HG03575 (cell line): ENCODE results near the gene FBLL1.
"Not testable (repeated sequence)": the region's sequence is repeated elsewhere in the genome, so short reads cannot be mapped to it uniquely, and the experiment has no call there.

Experiments used
- ATAC-seq: cut with Tn5 transposase; IDR thresholded peaks from one replicate; pipeline ENCODE4 v1.9.1; 2021; ENCODE audit not compliant: unreplicated experiment, insufficient number of reproducible peaks, low FRiP score; ENCODE audit errors: extremely low read depth

Gene FBLL1

DNA sequence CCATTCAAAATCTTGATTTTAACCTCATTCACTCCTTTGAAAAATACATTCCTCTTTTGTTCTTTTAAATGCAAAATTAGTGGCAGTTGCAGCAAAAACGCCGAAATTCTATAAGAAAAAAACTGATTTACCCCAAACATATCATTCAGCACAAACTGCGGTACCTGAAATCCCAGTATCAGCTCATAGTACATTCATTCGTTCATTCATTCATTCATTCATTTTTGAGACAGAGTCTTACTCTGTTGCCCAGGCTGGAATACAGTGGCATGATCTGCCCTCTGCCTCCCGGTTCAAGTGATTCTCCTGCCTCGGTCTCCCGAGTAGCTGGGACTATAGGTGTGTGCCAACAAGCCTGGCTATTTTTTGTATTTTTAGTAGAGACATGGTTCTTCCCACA is 20.4 kb downstream of the FBLL1 start:
- ATAC-seq: no peak

DNA sequence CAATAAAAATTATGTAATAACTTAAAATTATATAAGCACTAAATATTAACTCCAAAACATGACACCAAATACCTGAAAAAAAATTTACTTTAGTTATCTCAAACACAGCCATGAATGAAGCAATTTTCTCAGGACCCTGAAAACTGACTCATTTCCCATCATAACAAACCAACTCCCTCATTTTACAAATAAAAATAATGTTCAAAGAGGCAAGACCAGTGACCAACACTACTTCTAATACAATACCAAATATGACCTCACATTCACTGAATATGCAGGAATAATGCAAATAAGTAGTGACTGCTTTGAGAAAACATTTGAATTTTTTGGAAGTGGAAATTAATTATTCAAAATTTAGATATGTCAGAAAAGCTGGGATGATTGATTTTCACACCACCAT is 21.6 kb downstream of the FBLL1 start:
- no peak for ATAC-seq

DNA sequence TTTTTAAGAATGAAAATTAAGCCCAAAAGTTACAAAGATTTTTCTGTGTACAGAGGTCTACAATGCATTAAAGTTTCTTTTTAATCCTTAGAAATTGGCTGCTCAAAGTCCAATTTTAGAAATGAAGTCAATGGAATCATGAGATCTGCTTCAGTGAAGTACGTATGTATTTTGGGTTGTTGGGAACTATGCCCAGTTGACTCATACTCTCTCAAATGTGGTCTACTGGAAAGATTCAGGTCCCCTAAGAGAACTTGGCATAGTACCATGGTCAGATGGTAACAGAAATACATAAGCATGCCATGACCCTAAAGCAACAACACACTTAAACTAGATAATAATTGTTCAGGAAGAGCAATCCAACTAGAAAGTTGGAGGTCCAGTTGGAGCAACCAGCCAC is 23.0 kb downstream of the FBLL1 start:
- no peak for ATAC-seq

DNA sequence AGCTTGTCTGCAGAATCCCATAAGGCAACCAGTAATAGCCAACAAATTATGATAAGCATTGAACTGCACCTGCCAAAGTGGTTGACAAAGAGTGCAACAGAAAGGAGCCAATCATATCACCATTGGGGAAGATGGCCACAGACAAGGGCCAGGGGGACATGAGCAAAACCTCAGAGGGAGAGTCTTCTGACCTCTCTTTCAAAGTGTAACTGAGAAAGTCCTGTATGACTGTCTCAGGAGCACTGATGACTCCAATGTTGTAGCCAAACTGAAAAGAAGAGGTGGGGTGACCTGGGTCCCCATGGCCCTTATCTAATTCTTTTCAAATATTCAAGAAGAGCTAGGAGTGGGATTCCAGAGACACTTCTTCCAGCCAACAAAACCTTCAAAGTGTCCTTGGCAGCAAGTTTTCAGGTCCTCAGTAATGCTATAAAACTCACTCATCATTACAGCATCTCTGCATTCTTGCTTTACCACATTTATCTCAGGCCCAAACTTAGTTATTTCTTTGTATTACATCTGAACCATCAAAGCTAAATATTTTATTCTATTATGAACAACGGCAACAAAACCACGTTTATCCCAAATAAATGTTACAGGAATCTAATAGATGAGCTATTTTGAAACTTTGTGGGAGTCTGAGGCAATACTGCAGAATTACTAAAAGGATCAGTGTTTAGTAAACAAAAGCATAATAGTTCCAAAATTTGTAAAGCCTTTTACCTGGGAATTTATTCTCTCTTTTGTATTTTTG is 24.4 kb downstream of the FBLL1 start:
- ATAC-seq: no peak

DNA sequence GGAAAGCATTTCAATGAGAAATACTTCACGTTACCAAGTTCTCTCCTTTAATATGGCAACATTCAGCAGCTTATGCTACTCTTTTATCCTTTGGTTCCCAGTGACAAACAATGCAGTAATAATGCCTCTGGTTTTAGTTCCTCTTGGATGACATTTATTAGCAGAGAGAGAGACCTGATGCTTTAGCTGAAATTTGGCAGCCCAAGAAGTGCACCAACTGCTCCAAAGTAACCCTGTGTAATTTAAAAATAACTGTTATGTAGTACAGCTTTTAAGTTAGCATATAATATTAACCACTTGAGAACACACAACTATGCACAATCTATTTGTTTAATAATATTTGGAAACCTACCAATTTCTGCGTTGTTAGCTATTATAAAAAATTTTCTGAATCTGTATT is 28.3 kb downstream of the FBLL1 start:
- ATAC-seq: no peak

DNA sequence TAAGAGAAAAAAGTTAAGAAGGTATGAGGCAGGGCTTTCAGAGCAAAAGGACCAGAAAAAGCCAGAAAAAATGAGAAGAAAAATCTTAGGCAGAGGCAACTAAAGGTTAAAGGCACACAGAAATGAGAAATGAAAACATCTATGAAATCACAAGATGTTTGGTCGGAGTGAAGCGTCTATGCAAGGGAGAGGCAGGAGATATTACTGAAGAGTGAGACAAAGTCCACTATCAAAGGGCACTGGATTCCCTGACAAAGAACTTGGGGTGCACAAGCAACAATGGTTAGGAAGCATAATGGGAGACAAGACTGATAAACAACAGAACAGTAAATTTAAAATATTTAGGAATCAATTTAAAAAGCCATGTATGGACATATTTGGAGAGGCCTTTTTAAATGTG is 33.2 kb downstream of the FBLL1 start:
- no peak for ATAC-seq

DNA sequence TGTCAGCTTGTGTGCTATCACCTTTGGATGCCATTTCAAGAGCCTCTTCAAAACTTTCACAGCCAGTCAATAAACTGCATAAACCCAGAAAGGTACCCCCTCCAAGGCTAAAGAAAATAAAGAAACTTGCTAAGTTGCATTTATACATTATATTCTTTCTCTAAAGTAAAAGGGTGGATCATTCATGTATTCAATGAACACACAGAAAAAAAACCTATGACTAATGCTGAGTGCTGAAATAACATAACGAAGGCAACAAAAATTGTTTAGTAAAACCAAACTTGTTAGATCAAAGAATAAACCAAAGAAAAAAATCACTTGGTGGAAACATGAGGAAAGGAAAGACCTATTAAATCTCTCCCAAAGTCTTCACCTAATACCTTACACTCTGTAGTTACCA is 34.9 kb downstream of the FBLL1 start:
- ATAC-seq: no peak

DNA sequence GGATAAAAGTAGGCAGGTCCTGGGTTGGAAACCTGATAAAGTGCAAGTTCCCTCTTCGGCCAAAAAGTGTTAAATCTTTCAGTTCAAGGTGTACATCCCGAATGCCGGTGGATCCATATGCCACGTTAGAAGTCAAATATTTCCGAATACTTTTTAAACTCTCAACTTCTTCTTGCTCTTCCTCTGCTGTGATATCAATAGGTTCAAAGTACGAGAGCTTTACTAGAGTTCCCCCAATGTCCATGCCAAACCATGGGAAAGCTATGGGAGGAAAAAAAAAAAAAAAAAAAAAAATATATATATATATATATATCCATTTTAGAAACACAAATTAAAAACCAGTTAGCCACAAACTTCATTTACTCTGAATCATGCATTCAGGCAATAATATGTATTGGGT is 39.6 kb downstream of the FBLL1 start:
- no peak for ATAC-seq

DNA sequence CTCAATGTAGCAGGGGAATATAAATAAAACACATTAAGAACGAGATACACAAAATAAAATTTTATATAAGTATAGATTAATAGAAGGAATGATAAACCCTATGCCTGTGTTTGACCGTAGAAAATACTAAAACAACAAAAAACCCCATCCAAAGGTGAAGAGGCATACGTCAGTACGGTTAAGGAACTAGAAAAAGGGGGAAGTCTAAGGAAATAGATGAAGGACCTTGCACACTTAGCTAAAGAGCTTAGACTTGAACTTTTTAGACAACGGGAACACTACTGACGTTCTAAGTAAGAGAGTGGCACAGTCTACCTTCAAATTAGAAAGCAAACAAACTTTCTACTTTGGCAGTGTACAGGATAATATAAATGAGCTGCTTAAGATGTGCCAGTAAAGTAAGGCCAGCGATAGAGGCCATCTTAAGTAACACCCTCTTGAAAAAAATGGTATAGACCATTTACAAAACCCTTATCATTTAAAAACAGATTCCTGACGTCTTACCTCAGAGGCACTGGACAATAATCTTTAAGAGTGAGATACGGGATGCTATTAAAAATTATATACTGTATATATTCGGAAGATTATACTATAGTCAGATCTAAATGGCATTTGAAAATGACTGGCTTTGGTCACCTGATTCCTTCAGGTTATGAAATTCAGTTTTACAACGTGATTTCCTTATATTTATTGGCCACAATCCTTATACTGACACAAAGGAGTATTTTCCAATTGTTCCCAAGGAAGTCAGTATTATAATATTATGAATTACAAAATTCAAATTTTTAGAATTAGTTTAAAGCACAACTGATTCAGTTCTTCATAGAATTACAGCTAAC is 41.6 kb downstream of the FBLL1 start:
- no peak for ATAC-seq

DNA sequence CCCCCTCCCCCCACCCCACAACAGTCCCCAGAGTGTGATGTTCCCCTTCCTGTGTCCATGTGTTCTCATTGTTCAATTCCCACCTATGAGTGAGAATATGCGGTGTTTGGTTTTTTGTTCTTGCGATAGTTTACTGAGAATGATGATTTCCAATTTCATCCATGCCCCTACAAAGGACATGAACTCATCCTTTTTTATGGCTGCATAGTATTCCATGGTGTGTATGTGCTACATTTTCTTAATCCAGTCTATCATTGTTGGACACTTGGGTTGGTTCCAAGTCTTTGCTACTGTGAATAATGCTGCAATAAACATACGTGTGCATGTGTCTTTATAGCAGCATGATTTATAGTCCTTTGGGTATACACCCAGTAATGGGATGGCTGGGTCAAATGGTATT is 44.6 kb downstream of the FBLL1 start:
- ATAC-seq: not testable (repeated sequence)

DNA sequence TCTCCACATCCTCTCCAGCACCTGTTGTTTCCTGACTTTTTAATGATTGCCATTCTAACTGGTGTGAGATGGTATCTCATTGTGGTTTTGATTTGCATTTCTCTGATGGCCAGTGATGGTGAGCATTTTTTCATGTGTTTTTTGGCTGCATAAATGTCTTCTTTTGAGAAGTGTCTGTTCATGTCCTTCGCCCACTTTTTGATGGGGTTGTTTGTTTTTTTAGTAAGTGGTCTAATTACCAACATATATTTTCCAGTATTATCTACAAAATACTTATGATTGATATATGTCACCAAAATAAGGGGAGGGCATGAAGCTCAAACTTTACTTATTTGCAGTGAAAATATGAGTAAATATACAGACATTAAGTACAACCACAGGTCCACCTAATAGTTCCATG is 45.1 kb downstream of the FBLL1 start:
- ATAC-seq: not testable (repeated sequence)

DNA sequence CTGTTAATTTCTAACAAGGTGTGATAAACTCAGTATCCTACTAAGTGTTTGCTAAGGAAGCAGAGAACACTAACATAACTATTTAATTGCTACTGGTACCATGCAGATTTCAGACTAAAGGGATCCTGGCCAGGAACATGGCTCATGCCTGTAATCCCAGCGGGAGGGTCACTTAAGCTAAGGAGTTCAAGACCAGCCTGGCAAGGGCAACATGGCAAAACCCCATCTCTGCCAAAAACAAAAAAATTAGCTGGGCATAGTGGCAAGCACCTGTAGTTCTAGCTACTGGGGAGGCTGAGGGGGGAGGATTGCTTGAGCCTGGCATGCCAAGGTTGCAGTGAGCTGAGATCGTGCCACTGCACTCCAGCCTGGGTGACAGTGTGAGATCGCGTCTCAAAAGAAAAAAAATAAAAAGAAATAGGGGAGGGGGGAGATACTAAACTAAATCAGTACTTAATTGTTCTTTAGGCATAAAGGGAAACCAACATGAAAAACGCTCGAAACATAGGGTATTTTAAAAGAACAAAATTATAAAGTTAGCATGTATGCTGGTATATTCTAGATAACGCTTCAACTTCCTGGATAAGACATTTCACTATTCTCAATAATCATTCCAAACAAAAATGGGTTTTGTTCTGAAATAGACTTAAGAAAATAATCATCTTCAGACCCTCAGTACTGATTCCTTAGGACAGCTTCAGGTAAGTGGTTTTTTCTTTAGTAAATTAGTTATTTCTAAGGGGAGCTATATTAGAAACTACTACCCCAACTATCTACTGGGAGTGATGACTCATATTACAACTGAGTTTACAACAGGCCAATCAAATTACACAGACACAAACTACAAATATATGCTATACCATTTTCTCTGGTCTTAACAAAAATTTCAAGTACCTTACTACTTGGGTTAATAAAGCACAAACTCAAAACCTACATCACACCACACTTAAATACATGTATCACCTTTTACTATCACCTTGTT is 46.6 kb downstream of the FBLL1 start:
- no peak for ATAC-seq

DNA sequence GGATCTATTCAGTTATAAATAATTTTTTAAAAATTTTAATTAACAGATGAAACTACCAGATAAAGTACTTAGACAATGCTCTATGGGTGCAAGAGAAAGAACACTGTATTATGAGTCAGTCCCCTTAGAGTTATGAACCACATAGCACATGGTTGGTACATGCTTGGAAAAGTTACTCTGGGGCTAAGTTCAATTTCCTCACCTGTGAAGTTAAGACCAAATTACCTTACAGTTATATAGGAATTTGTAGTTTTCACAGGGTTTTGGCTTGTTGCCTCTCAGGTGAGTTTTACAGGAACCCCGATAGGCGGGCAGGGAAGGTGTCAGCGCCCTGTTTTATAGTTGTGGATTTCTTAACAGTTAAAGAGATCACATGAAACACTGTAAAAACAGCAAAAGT is 48.9 kb downstream of the FBLL1 start:
- no peak for ATAC-seq

DNA sequence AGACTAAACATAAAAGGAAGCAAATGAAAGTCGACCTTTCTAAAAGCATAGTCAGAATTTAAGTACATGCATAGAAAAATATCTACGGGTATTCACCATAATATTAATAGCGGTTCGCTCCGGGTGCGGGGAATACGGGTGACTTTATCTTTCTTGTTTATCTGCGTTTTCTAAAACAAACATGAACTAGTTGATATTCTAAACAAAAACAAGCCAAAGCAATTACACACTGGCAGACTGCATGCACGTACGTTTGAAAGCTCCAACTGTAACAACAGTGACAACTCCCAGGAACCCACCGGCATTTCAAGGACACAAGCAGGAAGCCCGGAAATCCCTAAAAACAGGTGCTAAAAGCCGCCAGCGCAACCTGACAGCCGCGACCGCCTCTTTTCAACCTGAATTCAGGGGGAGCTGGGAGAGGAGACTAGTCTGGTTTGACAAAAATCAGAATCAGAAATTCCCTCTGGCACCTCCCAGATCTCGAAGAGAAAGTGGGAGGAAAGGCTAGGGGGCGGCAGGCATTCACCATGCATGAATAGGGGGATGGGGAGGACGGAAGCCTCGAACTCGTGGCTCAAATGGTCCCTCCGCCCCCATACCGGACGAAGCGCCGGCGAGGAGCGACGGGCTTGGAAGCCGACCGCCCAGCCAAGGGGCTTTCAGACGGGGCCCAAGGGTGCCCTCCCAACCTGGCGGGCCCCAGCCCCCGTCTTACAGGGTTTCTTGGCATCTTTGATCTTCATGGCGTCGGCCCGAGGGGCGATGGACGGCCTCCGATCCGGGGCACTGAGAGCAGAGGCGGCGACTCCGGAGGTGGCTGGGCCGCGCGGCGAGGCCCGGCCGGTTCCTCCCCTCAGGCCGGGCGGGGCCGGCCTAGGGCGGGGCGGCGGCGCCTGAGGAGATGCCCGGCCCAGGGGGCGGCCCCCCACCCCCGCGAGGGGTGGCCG is 49.7 kb downstream of the FBLL1 start, which contains the start of gene PANK3:
PANK3 (minus strand) TSS at position 831 of the 950 bp plus-strand sequence; CDS start at position 746, 85 bp downstream.
- ATAC-seq: peak; percentile 14

DNA sequence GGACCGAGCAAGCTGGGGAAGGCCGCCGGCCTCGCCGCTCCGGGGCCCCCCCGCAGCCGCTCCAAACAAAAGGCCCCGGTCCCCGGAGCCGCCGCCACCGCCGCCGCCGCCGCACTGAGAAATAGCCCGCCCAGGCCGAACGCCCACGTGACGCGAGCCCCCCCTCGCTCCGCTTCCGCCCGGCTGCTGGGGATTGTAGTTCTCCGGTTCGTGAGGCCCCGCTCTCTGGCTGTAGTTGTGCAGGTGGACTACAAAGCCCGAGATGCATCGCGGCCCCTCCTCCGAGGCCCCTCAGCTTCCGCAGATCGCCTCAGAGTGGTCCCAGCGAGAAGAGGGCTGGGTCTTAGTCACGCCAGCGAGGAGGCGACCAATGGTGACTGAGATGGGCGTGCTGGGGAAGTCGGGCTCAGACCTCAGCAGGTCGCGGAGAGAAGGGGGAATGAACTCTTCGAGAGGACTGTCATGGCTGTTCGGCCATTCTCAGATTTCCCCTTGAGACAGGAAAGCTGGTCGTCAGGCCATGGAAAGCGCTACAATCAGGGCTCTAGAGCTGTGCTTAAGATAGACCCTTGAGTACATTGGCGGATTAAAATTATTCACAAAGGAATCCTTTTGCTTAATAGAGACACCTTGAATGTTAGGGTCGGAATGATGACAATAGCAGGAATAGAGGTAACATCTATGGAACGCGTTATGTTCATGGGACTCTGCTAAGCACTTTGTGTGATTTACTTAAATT is 50.6 kb downstream of the FBLL1 start:
- ATAC-seq: peak; percentile 82

DNA sequence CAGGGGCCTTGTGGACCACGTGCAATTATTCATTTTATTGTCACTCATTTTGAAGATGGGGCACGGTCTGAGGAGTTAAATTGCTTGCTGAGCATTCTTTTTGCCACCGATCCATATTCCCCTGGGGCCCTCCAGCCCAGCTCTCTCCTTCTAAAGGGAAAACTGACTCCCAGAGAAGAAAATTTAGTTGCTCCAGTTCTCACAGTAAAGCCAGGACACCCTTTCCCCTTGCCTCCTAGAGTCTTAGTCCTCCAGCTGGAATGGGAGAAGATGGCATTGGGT is 51.1 kb downstream of the FBLL1 start:
- ATAC-seq: no peak
